Neuronal stem cell (in vitro differentiated cells): ENCODE data around the gene NFASC.

Experiments used
- DNase-seq: peaks from one replicate; pipeline ENCODE4 v3.0.0-alpha.2; 2013; ENCODE audit warnings: low spot score
- H2AFZ ChIP-seq: one replicate; pipeline ENCODE4 v1.6.1; 2013; ENCODE audit warnings: mild to moderate bottlenecking, low read length, inconsistent platforms
- H2AK5ac ChIP-seq: 2 replicates; pipeline ENCODE4 v1.6.1; 2013; ENCODE audit warnings: low read depth, mild to moderate bottlenecking, inconsistent platforms, low read length, moderate library complexity, mixed read lengths
- H2BK120ac ChIP-seq: 2 replicates; pipeline ENCODE4 v1.6.1; 2013; ENCODE audit warnings: low read depth, mild to moderate bottlenecking, inconsistent platforms, low read length, moderate library complexity, mixed read lengths
- H2BK12ac ChIP-seq: one replicate; pipeline ENCODE4 v1.6.1; 2013; ENCODE audit warnings: low read length, inconsistent platforms
- H2BK15ac ChIP-seq: 2 replicates; pipeline ENCODE4 v1.6.1; 2013; ENCODE audit warnings: mild to moderate bottlenecking, low read length, inconsistent platforms, mixed read lengths
- H2BK5ac ChIP-seq: one replicate; pipeline ENCODE4 v1.6.1; 2013; ENCODE audit warnings: inconsistent platforms, mild to moderate bottlenecking, low read length, moderate library complexity
- H3K14ac ChIP-seq: one replicate; pipeline ENCODE4 v1.6.1; 2013; ENCODE audit warnings: low read length, inconsistent platforms
- H3K18ac ChIP-seq: 2 replicates; pipeline ENCODE4 v1.6.1; 2013; ENCODE audit warnings: low read length, inconsistent platforms
- H3K23ac ChIP-seq: 2 replicates; pipeline ENCODE4 v1.6.1; 2013; ENCODE audit warnings: low read depth, mild to moderate bottlenecking, mixed read lengths, low read length, inconsistent platforms; ENCODE audit not compliant: poor library complexity
- H3K27ac ChIP-seq: replicated peaks from 3 replicates; pipeline ENCODE4 v1.5.1; 2013; ENCODE audit warnings: low read length, inconsistent platforms
- H3K27me3 ChIP-seq, 3 experiments: 2 replicates each; pipeline ENCODE4 v1.6.1; 2013; ENCODE audit warnings: low read length in 3 of 3, mild to moderate bottlenecking in 2 of 3, inconsistent platforms in 1 of 3, low read depth in 1 of 3, mixed read lengths in 1 of 3, moderate library complexity in 1 of 3; ENCODE audit not compliant: control insufficient read depth in 3 of 3, insufficient read depth in 3 of 3
- H3K36me3 ChIP-seq, 2 donors: replicated peaks in 1 of 2; 2 replicates each; pipeline ENCODE4 v1.6.1; 2013; ENCODE audit warnings: low read length in 2 of 2; ENCODE audit not compliant: control insufficient read depth in 2 of 2, insufficient read depth in 2 of 2
- H3K4ac ChIP-seq: 2 replicates; pipeline ENCODE4 v1.6.1; 2013; ENCODE audit warnings: inconsistent platforms, mild to moderate bottlenecking, low read length, moderate library complexity
- H3K4me1 ChIP-seq, 2 donors: 1 replicate in 1 of 2; 2 replicates in 1 of 2; pipeline ENCODE4 v1.6.1; 2013; ENCODE audit warnings: low read length in 2 of 2, low read depth in 1 of 2; ENCODE audit not compliant: control insufficient read depth in 2 of 2, insufficient read depth in 1 of 2
- H3K4me2 ChIP-seq: one replicate; pipeline ENCODE4 v1.6.1; 2013; ENCODE audit warnings: mild to moderate bottlenecking, low read length, inconsistent platforms; ENCODE audit not compliant: insufficient read depth, poor library complexity, severe bottlenecking
- H3K4me3 ChIP-seq, 2 donors: 2 replicates each; pipeline ENCODE4 v1.5.1; 2013; ENCODE audit warnings: low read length in 2 of 2, mild to moderate bottlenecking in 2 of 2, inconsistent platforms in 1 of 2, moderate library complexity in 1 of 2
- H3K79me1 ChIP-seq: one replicate; pipeline ENCODE4 v1.6.1; 2013; ENCODE audit warnings: low read depth, mild to moderate bottlenecking, inconsistent platforms, low read length, moderate library complexity
- H3K9ac ChIP-seq: one replicate; pipeline ENCODE4 v1.6.1; 2013; ENCODE audit warnings: mild to moderate bottlenecking, low read depth, low read length, inconsistent platforms; ENCODE audit not compliant: poor library complexity
- H3K9me3 ChIP-seq, 2 donors: replicated peaks in 1 of 2; 2 replicates each; pipeline versions ENCODE3 to v1.6.1; 2013; ENCODE audit warnings: low read length in 2 of 2, mild to moderate bottlenecking in 2 of 2, inconsistent platforms in 1 of 2, low read depth in 1 of 2, mixed read lengths in 1 of 2, moderate library complexity in 1 of 2; ENCODE audit not compliant: control insufficient read depth in 2 of 2, insufficient read depth in 1 of 2
- H4K8ac ChIP-seq: one replicate; pipeline ENCODE4 v1.6.1; 2013; ENCODE audit warnings: low read depth, mild to moderate bottlenecking, inconsistent platforms, low read length, moderate library complexity
- H4K91ac ChIP-seq: one replicate; pipeline ENCODE4 v1.6.1; 2013; ENCODE audit warnings: low read length, low read depth, mild to moderate bottlenecking, inconsistent platforms; ENCODE audit not compliant: poor library complexity
- WGBS, 2 donors: extraction: QIAGEN DNeasy Blood & Tissue Kit; methylation state at CpG; one replicate each; pipeline ENCODE4 v1.1.7; 2013; ENCODE audit warnings: missing lambda C conversion rate in 2 of 2, mixed read lengths in 1 of 2; ENCODE audit not compliant: insufficient read length in 2 of 2, insufficient replicate concordance in 1 of 2; ENCODE audit errors: extremely low coverage in 2 of 2; 5-methylcytosine and 5-hydroxymethylcytosine counted together

Gene NFASC

GRCh38 chr1:204975568-204976235, 105.0 kb downstream of the NFASC start:
- Histone ChIP-seq H3K4ac (no peak overlapping the region), H3K18ac (no peak overlapping the region), H3K4me1 (no peaks in the 10 kb centered on the region), H3K14ac (no peak overlapping the region), H3K27me3 (no peaks in the 10 kb centered on the region), H4K91ac (no peak overlapping the region), H3K9me3 (no peaks in the 10 kb centered on the region), H2BK5ac (no peak overlapping the region), H2AK5ac (no peak overlapping the region), H2BK15ac (no peak overlapping the region), H2AFZ (no peak overlapping the region), H3K4me3 (no peak overlapping the region), H3K79me1 (no peaks in the 10 kb centered on the region), H2BK120ac (no peak overlapping the region), H3K23ac (no peak overlapping the region), H4K8ac (no peak overlapping the region), H3K36me3 (no peaks in the 10 kb centered on the region), H2BK12ac (no peak overlapping the region), H3K27ac (no peak overlapping the region), H3K9ac (no peak overlapping the region), H3K4me2 (no peak overlapping the region)
- WGBS, 2 donors: no CpG with 5 or more reads among the region's 8 CpGs
- DNase-seq: peak; percentile 61

DNA sequence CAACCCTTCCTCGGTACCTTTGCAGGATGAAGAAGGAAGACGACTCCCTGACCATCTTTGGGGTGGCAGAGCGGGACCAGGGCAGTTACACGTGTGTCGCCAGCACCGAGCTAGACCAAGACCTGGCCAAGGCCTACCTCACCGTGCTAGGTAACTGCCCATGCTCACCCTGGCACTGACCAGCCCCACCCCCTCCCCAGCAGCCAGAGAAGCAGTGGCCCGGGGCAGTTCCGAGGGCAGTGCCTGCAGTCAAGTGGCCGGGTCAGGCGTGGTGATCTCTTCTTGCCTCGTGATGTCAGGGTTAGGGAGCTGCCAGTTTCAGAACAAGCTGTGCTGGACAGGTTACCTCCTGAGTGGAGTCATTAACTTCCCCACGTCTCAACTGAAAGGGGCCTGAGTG, 106.0 kb downstream of the NFASC start:
- H4K91ac ChIP-seq: no peak overlapping the region
- no peak overlapping the region for H3K18ac ChIP-seq
- no peak overlapping the region for H3K27ac ChIP-seq
- H4K8ac ChIP-seq: no peak overlapping the region
- no CpG with 5 or more reads among the region's 13 CpGs for WGBS, 2 donors
- no peak overlapping the region for H2BK120ac ChIP-seq
- no peak overlapping the region for H3K4me3 ChIP-seq
- H2BK5ac ChIP-seq: no peak overlapping the region
- H2AK5ac ChIP-seq: peak overlapping the region; percentile 65
- H2AFZ ChIP-seq: no peak overlapping the region
- H3K79me1 ChIP-seq: no peaks in the 10 kb centered on the region
- H3K4me2 ChIP-seq: no peak overlapping the region
- H2BK15ac ChIP-seq: peak overlapping the region; percentile 24
- H3K4ac ChIP-seq: no peak overlapping the region
- H3K27me3 ChIP-seq: no peaks in the 10 kb centered on the region
- no peaks in the 10 kb centered on the region for H3K36me3 ChIP-seq
- H3K9me3 ChIP-seq: no peaks in the 10 kb centered on the region
- H3K23ac ChIP-seq: no peak overlapping the region
- DNase-seq: no peak
- H3K9ac ChIP-seq: no peak overlapping the region
- H3K14ac ChIP-seq: peak overlapping the region; percentile 17
- no peak overlapping the region for H2BK12ac ChIP-seq
- H3K4me1 ChIP-seq: no peaks in the 10 kb centered on the region

- WGBS, 2 donors: no CpG with 5 or more reads among the region's 8 CpGs
- no peak for DNase-seq
- no peak overlapping the region for H2BK12ac ChIP-seq
- H3K36me3 ChIP-seq: no peaks in the 10 kb centered on the region
- no peak overlapping the region for H3K4ac ChIP-seq
- no peak overlapping the region for H3K4me2 ChIP-seq
- no peak overlapping the region for H3K14ac ChIP-seq
- peak overlapping the region; percentile 29 for H3K18ac ChIP-seq
- H2BK120ac ChIP-seq: no peak overlapping the region
- H3K27ac ChIP-seq: no peak overlapping the region
- H4K8ac ChIP-seq: no peak overlapping the region
- no peak overlapping the region for H3K4me3 ChIP-seq
- no peak overlapping the region for H2BK15ac ChIP-seq
- H4K91ac ChIP-seq: no peak overlapping the region
- H2BK5ac ChIP-seq: no peak overlapping the region
- H3K9me3 ChIP-seq: no peaks in the 10 kb centered on the region
- H3K27me3 ChIP-seq: no peaks in the 10 kb centered on the region
- peak overlapping the region; percentile 73 for H3K9ac ChIP-seq
- no peaks in the 10 kb centered on the region for H3K79me1 ChIP-seq
- H2AFZ ChIP-seq: no peak overlapping the region
- no peak overlapping the region for H2AK5ac ChIP-seq
- no peaks in the 10 kb centered on the region for H3K4me1 ChIP-seq
- no peak overlapping the region for H3K23ac ChIP-seq
Observed at GRCh38 chr1:204977318-204977717, 106.7 kb downstream of the NFASC start.

DNA sequence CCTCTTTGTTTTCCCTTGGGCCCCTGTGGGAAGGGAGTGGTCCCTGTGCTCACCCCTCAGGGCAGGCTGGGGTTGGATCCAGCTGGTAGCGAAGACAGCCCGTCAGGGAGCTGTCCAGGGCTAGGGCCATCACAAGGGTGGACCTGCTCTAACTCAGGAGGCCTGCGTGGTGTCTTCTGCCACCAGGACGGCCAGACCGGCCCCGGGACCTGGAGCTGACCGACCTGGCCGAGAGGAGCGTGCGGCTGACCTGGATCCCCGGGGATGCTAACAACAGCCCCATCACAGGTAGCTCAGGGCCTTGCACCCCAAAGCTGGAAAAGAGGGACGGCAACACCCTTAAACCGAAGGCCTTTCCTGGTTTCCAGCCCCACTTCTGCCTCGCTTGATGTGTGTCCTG, 108.1 kb downstream of the NFASC start:
- no peak overlapping the region for H2AFZ ChIP-seq
- H3K4ac ChIP-seq: no peak overlapping the region
- H3K4me1 ChIP-seq: no peaks in the 10 kb centered on the region
- H3K9ac ChIP-seq: no peak overlapping the region
- H3K4me2 ChIP-seq: no peak overlapping the region
- no CpG with 5 or more reads among the region's 14 CpGs for WGBS, 2 donors
- no peak overlapping the region for H2BK120ac ChIP-seq
- H3K4me3 ChIP-seq: no peak overlapping the region
- no peak overlapping the region for H2BK12ac ChIP-seq
- no peak overlapping the region for H4K8ac ChIP-seq
- no peaks in the 10 kb centered on the region for H3K27me3 ChIP-seq
- H3K27ac ChIP-seq: no peak overlapping the region
- H3K23ac ChIP-seq: no peak overlapping the region
- H3K36me3 ChIP-seq: no peaks in the 10 kb centered on the region
- H3K14ac ChIP-seq: peak overlapping the region; percentile 28
- H3K9me3 ChIP-seq: no peaks in the 10 kb centered on the region
- no peak for DNase-seq
- no peak overlapping the region for H3K18ac ChIP-seq
- H3K79me1 ChIP-seq: no peaks in the 10 kb centered on the region
- H2BK5ac ChIP-seq: no peak overlapping the region
- no peak overlapping the region for H4K91ac ChIP-seq
- no peak overlapping the region for H2BK15ac ChIP-seq
- no peak overlapping the region for H2AK5ac ChIP-seq
